K562 (cell line): ENCODE data around the gene PRCP. TPM values are rescaled to one million over a fixed set of nuclear protein-coding genes. Genes with fewer than 3 reads are reported as not detected.

Source experiments
- ARID3B ChIP-seq: fragments of 250-450 bp; sonication (Bioruptor Pico); IDR thresholded peaks from 2 replicates; pipeline ENCODE4 v1.4.0; 2020; ENCODE audit warnings: borderline replicate concordance
- BHLHE40 ChIP-seq: IDR thresholded peaks from 2 replicates; pipeline ENCODE4 v1.6.1; 2011; ENCODE audit warnings: low read length, improper control_type of control experiment
- CBX2 ChIP-seq: fragments of 200-600 bp; sonication (generic); IDR thresholded peaks from one replicate; pipeline ENCODE4 v1.6.1; 2012; ENCODE audit warnings: mild to moderate bottlenecking, low read length, inconsistent platforms; ENCODE audit not compliant: insufficient read depth, poor library complexity, severe bottlenecking
- CEBPZ ChIP-seq: fragments of 150-350 bp; IDR thresholded peaks from 2 replicates; pipeline ENCODE4 v1.6.1; 2014; ENCODE audit warnings: low read depth, mild to moderate bottlenecking, low read length, borderline replicate concordance
- HNRNPH1 ChIP-seq: fragments of 200-400 bp; formaldehyde crosslinking; optimal IDR thresholded peaks from 2 replicates; pipeline ENCODE3; 2017; ENCODE audit warnings: low read depth, mild to moderate bottlenecking, low read length, moderate library complexity
- KAT2B ChIP-seq: IDR thresholded peaks from one replicate; pipeline ENCODE4 v1.6.1; 2012; ENCODE audit warnings: low read depth, mild to moderate bottlenecking, control low read depth, inconsistent platforms, low read length, moderate library complexity
- MEF2A ChIP-seq: IDR thresholded peaks from 2 replicates; pipeline ENCODE4 v1.6.1; 2011; ENCODE audit warnings: low read depth, mild to moderate bottlenecking, low read length, moderate library complexity; ENCODE audit not compliant: control insufficient read depth
- RFX1 ChIP-seq: fragments of 450-650 bp; IDR thresholded peaks from 2 replicates; pipeline ENCODE4 v1.6.1; 2016; ENCODE audit warnings: mild to moderate bottlenecking, moderate library complexity
- STAT5A ChIP-seq: IDR thresholded peaks from 2 replicates; pipeline ENCODE4 v1.6.1; 2012; ENCODE audit warnings: low read length, inconsistent platforms, borderline replicate concordance
- TAF1 ChIP-seq: IDR thresholded peaks from 2 replicates; pipeline ENCODE4 v1.6.1; 2011; ENCODE audit warnings: mild to moderate bottlenecking, low read length, moderate library complexity; ENCODE audit not compliant: insufficient read depth, control insufficient read depth, severe bottlenecking; ENCODE audit errors: extremely low read depth
- ZNF583 ChIP-seq: fragments of 250-450 bp; sonication (Bioruptor Pico); IDR thresholded peaks from 2 replicates; pipeline ENCODE4 v1.4.0; 2020
- polyA plus RNA-seq, 8 experiments: library from polyadenylated mRNA; depleted of rRNA in 4 of 8; stranded (reverse) in 5 of 8; unstranded in 3 of 8; fragments of >200 nt; fragmentation: Nextera tagmentation in 2 of 8; fragmentation: Illumina TruSeq in 1 of 8; extraction: Ambion mirVana in 2 of 8; extraction: Trizol in 1 of 8; gene quantifications; 2 replicates each; pipeline versions ENCODE4 v1.2.1 to v1.2.3, GENCODE V29; 2011 to 2014; ENCODE audit warnings: inconsistent platforms in 1 of 8, missing spikeins in 1 of 8
- total RNA-seq, 7 experiments: library from RNA; depleted of rRNA in 6 of 7; stranded (reverse); fragments of >200 nt in 6 of 7; fragmentation: Illumina TruSeq in 2 of 7; extraction: Trizol in 2 of 7; gene quantifications; 2 replicates each; pipeline versions ENCODE4 v1.2.1 to v1.2.3, GENCODE V29; 2011 to 2021; ENCODE audit warnings: low replicate concordance in 1 of 7
- TF ChIP-seq, protein P1 (sequence below): fragments of 250-450 bp; sonication (Bioruptor Pico); IDR thresholded peaks from 2 replicates; pipeline ENCODE4 v1.4.0; 2020; ENCODE audit warnings: mild to moderate bottlenecking, moderate library complexity

The PRCP gene
- total and polyA plus RNA-seq, 9 of the 15 experiments (the other 6 are each of a cell fraction or from before 2014, with no cell fraction given): 9.5 to 43.1 (median 23.2) TPM

GRCh38 chr11:82901165-82901921 lies 1.1 kb upstream of the PRCP start, which contains the start of gene DDIAS (continued):
- TF ChIP-seq MEF2A: no peak
- peak; percentile 94 for TF ChIP-seq BHLHE40
- TF ChIP-seq HNRNPH1: no peak
- TF ChIP-seq, protein P1, sequence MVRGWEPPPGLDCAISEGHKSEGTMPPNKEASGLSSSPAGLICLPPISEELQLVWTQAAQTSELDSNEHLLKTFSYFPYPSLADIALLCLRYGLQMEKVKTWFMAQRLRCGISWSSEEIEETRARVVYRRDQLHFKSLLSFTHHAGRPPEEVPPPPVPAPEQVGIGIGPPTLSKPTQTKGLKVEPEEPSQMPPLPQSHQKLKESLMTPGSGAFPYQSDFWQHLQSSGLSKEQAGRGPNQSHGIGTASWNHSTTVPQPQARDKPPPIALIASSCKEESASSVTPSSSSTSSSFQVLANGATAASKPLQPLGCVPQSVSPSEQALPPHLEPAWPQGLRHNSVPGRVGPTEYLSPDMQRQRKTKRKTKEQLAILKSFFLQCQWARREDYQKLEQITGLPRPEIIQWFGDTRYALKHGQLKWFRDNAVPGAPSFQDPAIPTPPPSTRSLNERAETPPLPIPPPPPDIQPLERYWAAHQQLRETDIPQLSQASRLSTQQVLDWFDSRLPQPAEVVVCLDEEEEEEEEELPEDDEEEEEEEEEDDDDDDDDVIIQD (CRISPR knock-in tag): no peak
- no peak for TF ChIP-seq CEBPZ
- no peak for TF ChIP-seq KAT2B
- no peak for TF ChIP-seq RFX1
- peak; percentile 87 for TF ChIP-seq TAF1
- no peak for TF ChIP-seq ZNF583 (CRISPR knock-in tag)
- no peak for TF ChIP-seq ARID3B (CRISPR knock-in tag)
- no peak for TF ChIP-seq STAT5A
- TF ChIP-seq CBX2: no peak
